SH-SY5Y (cell line): ENCODE measurements around the gene TRPC4AP.

Experiments used
- GATA2 ChIP-seq: IDR thresholded peaks from 2 replicates; pipeline ENCODE4 v1.6.1; 2011; ENCODE audit warnings: mild to moderate bottlenecking, low read depth, low read length
- GATA3 ChIP-seq: IDR thresholded peaks from 2 replicates; pipeline ENCODE4 v1.6.1; 2011; ENCODE audit warnings: low read depth, mild to moderate bottlenecking, low read length, moderate library complexity

DNA sequence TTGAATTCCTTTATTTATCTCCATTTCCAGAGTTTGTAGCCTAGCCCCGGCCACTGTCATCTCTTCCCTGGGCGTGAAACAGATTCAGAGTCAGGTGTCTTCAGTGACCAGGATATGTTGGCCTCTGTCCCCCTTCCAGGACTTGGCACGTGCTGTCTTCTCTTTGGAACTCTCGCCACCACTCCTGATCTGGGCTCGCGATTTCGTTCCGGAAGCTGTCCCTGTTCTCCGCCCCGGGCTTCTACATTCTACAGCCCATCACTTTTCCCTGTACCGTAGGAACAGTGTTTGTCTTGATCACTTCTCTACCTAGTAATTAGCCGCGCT, 137.7 kb downstream of the TRPC4AP start:
- TF ChIP-seq GATA3 (no peak), GATA2 (0 out of 2 replicates have a peak, but pooled peaks have one; percentile 3)
